SK-N-SH (cell line): ENCODE measurements around the gene BRPF3.

Experiments
- CTCF ChIP-seq: fragments of 200-600 bp; sonication (generic); IDR thresholded peaks from 2 replicates; pipeline ENCODE4 v1.6.1; 2017; ENCODE audit warnings: antibody characterized with exemption, mild to moderate bottlenecking, moderate library complexity
- ELF1 ChIP-seq: IDR thresholded peaks from 2 replicates; pipeline ENCODE4 v1.4.0; 2012
- EP300 ChIP-seq, 2 experiments: IDR thresholded peaks; 2 replicates each; pipeline versions ENCODE4 v1.4.0 to v1.6.1; 2012; ENCODE audit warnings: borderline replicate concordance in 1 of 2, low read depth in 1 of 2, low read length in 1 of 2
- JUND ChIP-seq: IDR thresholded peaks from 2 replicates; pipeline ENCODE4 v1.4.0; 2012
- MAX ChIP-seq: IDR thresholded peaks from 2 replicates; pipeline ENCODE4 v1.4.0; 2012; ENCODE audit warnings: low read depth
- PBX3 ChIP-seq: IDR thresholded peaks from 2 replicates; pipeline ENCODE4; 2012
- POLR2AphosphoS5 ChIP-seq: IDR thresholded peaks from 2 replicates; pipeline ENCODE4 v1.6.1; 2012; ENCODE audit warnings: low read depth, low read length
- REST ChIP-seq: IDR thresholded peaks from 2 replicates; pipeline ENCODE4 v1.6.1; 2012; ENCODE audit warnings: mild to moderate bottlenecking, low read depth, low read length, moderate library complexity
- RFX5 ChIP-seq: IDR thresholded peaks from 2 replicates; pipeline ENCODE4 v1.6.1; 2012; ENCODE audit warnings: mild to moderate bottlenecking, improper control_type of control experiment, low read length
- RXRA ChIP-seq: IDR thresholded peaks from 2 replicates; pipeline ENCODE4 v1.4.0; 2012; ENCODE audit warnings: low read depth, mild to moderate bottlenecking, borderline replicate concordance
- SMC3 ChIP-seq: IDR thresholded peaks from 2 replicates; pipeline ENCODE4 v1.6.1; 2012; ENCODE audit warnings: low read depth, low read length, improper control_type of control experiment
- TCF12 ChIP-seq: IDR thresholded peaks from 2 replicates; pipeline ENCODE4 v1.4.0; 2012
- USF2 ChIP-seq: fragments of 150-350 bp; IDR thresholded peaks from 2 replicates; pipeline ENCODE4 v1.6.1; 2017; ENCODE audit warnings: antibody characterized with exemption, low read length, low read depth, borderline replicate concordance
- YY1 ChIP-seq: IDR thresholded peaks from 2 replicates; pipeline ENCODE4 v1.4.0; 2012; ENCODE audit warnings: low read depth, mild to moderate bottlenecking

- TF ChIP-seq CTCF: no peak
- no peak for TF ChIP-seq RFX5
- no peak for TF ChIP-seq ELF1
- no peak for TF ChIP-seq EP300 (IDR thresholded peaks at IDR 0.05; ENCODE audit: borderline replicate concordance in 1 of 2, low read depth in 1 of 2, low read length in 1 of 2)
- TF ChIP-seq USF2: no peak
- no peak for TF ChIP-seq SMC3
- TF ChIP-seq POLR2AphosphoS5: no peak
- TF ChIP-seq RXRA: no peak
- no peak for TF ChIP-seq JUND
- no peak for TF ChIP-seq MAX
- no peak for TF ChIP-seq TCF12
- no peak for TF ChIP-seq REST
- TF ChIP-seq YY1: no peak
- TF ChIP-seq PBX3: no peak
Measured at GRCh38 chr6:36273067-36273466, 76.5 kb downstream of the BRPF3 start.
